PFSK-1 (cell line): ENCODE data around the gene ZNF169.

Experiments used
- FOXP2 ChIP-seq: optimal IDR thresholded peaks from 2 replicates; pipeline ENCODE3; 2011; ENCODE audit warnings: borderline replicate concordance, control low read depth, inconsistent platforms; ENCODE audit not compliant: insufficient read depth; ENCODE audit errors: extremely low read length, extremely low read depth
- POLR2AphosphoS5 ChIP-seq: IDR thresholded peaks from 2 replicates; pipeline ENCODE4 v1.6.1; 2012; ENCODE audit warnings: low read depth, mild to moderate bottlenecking, control low read depth, low read length, moderate library complexity
- SIN3A ChIP-seq: IDR thresholded peaks from 2 replicates; pipeline ENCODE4 v1.6.1; 2012; ENCODE audit warnings: mild to moderate bottlenecking, low read length, moderate library complexity, borderline replicate concordance; ENCODE audit not compliant: insufficient read depth
- TAF1 ChIP-seq: IDR thresholded peaks from 2 replicates; pipeline ENCODE4 v1.6.1; 2012; ENCODE audit warnings: low read length, control low read depth, borderline replicate concordance; ENCODE audit not compliant: insufficient read depth
- TF ChIP-seq, protein P1 (sequence below), 2 experiments: IDR thresholded peaks; 2 replicates each; pipeline versions ENCODE4 v1.6.1 to v1.8.0; 2011 to 2012; ENCODE audit warnings: low read depth in 2 of 2, low read length in 2 of 2, control low read depth in 1 of 2, inconsistent platforms in 1 of 2, mild to moderate bottlenecking in 1 of 2, moderate library complexity in 1 of 2; ENCODE audit not compliant: insufficient read depth in 1 of 2

Gene ZNF169

DNA sequence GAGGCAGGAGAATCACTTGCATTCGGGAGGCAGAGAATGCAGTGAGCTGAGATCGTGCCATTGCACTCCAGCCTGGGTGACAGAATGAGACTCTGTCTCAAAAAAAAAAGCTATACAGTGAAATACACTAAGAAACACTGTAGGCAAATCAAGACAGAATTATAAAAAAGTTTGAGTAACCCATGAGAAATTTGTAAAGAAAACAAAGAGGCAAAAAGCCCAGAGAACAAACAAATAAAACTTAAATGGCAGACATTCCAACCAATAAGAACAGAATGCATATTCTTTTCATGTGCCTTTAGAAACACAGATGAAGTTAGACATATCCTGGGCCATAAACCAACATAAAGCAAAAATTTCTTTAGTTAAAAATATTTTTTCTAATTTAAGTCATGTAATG is 30.6 kb downstream of the ZNF169 start:
- no peak for TF ChIP-seq SIN3A
- no peak for TF ChIP-seq TAF1
- TF ChIP-seq, protein P1, sequence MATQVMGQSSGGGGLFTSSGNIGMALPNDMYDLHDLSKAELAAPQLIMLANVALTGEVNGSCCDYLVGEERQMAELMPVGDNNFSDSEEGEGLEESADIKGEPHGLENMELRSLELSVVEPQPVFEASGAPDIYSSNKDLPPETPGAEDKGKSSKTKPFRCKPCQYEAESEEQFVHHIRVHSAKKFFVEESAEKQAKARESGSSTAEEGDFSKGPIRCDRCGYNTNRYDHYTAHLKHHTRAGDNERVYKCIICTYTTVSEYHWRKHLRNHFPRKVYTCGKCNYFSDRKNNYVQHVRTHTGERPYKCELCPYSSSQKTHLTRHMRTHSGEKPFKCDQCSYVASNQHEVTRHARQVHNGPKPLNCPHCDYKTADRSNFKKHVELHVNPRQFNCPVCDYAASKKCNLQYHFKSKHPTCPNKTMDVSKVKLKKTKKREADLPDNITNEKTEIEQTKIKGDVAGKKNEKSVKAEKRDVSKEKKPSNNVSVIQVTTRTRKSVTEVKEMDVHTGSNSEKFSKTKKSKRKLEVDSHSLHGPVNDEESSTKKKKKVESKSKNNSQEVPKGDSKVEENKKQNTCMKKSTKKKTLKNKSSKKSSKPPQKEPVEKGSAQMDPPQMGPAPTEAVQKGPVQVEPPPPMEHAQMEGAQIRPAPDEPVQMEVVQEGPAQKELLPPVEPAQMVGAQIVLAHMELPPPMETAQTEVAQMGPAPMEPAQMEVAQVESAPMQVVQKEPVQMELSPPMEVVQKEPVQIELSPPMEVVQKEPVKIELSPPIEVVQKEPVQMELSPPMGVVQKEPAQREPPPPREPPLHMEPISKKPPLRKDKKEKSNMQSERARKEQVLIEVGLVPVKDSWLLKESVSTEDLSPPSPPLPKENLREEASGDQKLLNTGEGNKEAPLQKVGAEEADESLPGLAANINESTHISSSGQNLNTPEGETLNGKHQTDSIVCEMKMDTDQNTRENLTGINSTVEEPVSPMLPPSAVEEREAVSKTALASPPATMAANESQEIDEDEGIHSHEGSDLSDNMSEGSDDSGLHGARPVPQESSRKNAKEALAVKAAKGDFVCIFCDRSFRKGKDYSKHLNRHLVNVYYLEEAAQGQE (IDR thresholded peaks at IDR 0.05; ENCODE audit: insufficient read depth in 1 of 2, low read depth in 2 of 2, low read length in 2 of 2): no peak
- TF ChIP-seq POLR2AphosphoS5: no peak
- TF ChIP-seq FOXP2: no peak

DNA sequence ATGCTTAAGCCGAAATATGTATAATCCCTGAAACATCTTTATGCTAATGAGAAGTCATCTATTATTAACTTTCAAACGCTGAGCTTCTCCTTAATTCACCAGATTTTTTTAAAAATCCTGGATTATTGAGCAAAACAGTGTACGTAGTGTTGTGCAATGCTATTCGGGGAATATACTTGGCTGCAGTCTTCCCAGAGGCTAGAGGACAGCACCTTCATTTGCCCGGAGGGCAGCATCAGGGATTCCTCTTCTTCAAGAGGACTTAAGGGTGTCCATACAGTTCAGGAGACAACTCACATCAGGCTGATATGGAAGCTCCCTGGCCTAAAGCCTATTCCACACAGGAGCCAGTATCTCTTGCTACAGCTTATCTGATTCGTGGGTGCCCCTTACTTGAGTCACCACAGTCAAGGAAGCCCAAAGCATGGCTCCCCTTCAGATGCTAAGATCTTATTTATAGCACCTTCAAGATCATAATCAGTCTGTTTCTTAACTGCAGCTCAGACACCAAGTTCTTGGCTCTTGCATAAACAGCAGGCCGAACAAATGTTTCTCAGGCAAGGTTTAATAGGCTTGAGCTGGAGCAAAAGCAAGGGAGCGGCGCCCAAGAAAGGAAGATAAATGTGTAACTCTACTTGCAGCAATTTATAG is 40.0 kb downstream of the ZNF169 start:
- TF ChIP-seq FOXP2: no peak
- TF ChIP-seq, protein P1 (IDR thresholded peaks at IDR 0.05; ENCODE audit: insufficient read depth in 1 of 2, low read depth in 2 of 2, low read length in 2 of 2): no peak
- no peak for TF ChIP-seq POLR2AphosphoS5
- TF ChIP-seq TAF1: no peak
- no peak for TF ChIP-seq SIN3A

- TF ChIP-seq TAF1 (no peak), SIN3A (no peak), FOXP2 (no peak), POLR2AphosphoS5 (no peak)
- TF ChIP-seq, protein P1 (IDR thresholded peaks at IDR 0.05; ENCODE audit: insufficient read depth in 1 of 2, low read depth in 2 of 2, low read length in 2 of 2): no peak
Measured at GRCh38 chr9:94300470-94301301, 41.6 kb downstream of the ZNF169 start.

DNA sequence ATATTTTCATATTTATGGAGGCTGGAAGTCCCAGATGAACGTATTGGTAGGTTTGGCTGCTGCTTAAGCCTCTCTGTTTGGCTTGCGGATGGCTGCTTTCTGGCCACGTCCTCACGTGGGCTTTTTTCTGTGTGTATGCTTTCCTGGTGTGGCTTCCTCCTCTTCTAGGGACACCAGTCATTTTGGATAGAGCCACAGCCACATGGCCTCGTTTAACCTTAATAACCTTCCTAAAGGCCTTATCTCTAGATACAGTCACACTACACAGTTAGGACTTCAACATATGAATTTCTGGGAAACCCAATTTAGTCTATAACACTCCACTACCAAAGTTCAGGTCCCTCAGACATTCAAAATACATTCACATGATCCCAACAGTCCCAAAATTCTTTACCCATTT is 42.5 kb downstream of the ZNF169 start:
- TF ChIP-seq, protein P1 (IDR thresholded peaks at IDR 0.05; ENCODE audit: insufficient read depth in 1 of 2, low read depth in 2 of 2, low read length in 2 of 2): no peak
- no peak for TF ChIP-seq FOXP2
- TF ChIP-seq POLR2AphosphoS5: no peak
